Bone marrow (tissue), 2 donors: Measurements from ENCODE around the gene QPCTL.

Experiments
- DNase-seq, 2 donors: peaks; one replicate each; lab custom pipeline; 2025; lab: John Stamatoyannopoulos, UW

The QPCTL gene

DNA sequence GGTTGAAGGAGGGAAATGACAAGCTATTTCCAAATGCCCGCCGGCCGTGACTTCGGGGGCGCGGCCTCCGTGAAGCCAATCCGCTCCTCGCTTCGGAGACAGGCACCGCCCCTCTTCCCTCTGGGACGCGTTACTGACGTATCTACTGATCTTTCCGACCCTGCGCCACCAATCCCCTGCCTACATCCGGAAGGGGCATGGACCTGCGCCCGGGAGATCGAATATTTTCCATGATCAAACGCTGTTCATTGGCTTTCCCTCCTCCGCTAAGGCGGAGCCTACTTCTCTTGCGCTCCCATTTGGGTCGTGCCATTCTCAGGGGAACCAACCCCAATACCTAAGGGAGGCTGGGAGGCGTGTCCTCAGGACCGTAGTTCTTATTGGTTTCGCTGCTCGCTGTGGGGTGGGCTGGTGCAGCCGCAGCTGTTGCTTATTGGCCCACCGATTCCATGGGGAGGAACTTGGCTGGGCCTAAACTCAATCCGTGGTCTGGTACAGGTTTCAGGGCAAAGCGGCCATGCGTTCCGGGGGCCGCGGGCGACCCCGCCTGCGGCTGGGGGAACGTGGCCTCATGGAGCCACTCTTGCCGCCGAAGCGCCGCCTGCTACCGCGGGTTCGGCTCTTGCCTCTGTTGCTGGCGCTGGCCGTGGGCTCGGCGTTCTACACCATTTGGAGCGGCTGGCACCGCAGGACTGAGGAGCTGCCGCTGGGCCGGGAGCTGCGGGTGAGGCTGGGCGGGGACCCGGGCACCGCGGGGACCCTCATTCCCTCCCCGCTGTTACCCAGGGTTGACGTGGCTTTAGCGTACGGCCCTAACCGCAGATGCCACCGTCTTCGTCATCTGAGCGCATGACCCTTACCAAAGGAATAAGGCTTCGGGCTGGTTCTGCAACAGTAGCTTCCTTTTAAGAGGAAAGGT lies at the start of gene QPCTL:
QPCTL (plus strand) TSS at position 480 of the 919 bp plus-strand sequence; CDS start at position 518, 38 bp downstream.
- DNase-seq = peak; percentile 93 to 99

DNA sequence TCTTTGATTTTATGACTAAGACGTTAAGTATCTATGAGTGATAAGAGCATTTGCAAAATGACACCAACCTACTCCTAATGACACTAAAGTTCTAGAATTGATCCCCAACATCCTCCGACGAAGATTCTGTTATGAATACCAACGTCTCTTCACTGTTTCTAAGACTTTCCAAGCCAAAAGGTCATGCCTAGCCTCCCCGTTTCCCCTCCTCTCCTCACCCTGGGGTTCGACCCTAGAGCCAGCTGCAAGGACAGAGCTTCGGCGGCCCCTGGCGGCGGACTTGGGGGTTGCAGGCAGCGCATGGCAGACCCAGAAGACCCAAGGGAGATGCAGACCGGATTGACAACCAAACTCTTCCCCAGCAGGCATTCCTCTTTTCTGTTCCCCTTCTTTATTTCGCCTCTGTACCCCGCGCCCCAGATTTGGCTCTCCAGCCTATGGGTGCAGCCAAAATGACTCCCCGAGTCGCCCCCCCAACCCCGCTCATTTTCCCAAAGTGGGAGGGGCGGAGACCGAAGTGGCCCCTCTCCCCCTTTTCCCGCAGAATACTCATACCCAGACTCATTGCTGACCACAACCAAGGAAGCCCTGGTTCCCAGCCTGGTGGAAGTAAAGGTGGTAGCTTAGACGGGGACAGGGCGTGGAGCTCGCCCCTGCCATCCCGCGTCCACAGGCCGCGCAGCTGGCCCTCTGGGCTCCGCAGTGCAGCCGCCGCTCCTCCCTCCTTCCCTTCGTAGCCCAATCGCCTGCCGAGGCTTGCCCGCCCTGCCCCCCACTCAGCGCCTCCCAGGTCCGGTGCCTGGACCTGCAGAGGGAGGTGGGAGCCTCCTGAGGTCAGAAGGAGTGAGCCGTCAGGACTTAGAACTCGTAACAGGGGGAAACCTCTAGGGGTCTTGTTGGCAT lies 49.2 kb upstream of the QPCTL start:
- peak; percentile 68 to 82 for DNase-seq

DNA sequence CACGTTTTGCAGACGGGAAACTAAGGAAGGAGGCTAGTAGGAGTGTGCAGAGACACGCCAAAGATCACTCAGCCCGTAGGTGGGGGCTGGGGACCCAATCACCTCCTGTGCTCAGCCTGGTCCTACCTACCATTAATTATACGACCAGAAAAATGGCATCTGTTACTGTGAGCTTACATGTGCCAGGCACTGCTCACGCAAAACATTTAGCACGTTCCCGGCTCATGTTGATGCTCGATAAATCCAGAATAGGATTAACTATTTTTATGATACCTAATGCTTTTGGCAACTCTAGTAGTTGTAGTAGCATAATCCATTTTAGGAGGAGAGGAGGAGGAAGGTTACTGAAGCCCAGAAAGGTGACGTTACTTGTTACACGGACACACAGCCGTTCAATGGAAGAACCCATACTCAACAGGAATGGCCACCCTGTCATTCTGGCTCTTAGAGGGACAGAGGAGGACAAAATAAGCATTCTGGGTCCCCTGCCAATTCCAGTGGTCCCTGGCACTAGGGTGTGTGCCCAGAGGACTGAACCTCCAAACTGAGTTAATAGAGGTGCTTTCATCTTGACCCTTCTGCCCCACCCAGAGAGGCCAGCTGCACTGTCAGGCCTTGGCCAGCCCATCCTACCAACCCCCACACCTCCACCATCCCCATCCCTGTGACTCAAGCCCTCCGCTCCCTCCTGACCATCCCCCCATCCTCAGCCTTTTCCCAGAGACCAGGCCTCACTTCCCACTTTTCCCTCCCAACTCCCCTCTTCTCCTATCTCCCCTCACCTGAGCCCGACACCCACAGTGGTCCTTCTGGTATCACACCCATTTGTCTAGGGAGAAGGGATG lies 48.3 kb upstream of the QPCTL start:
- no peak for DNase-seq

DNA sequence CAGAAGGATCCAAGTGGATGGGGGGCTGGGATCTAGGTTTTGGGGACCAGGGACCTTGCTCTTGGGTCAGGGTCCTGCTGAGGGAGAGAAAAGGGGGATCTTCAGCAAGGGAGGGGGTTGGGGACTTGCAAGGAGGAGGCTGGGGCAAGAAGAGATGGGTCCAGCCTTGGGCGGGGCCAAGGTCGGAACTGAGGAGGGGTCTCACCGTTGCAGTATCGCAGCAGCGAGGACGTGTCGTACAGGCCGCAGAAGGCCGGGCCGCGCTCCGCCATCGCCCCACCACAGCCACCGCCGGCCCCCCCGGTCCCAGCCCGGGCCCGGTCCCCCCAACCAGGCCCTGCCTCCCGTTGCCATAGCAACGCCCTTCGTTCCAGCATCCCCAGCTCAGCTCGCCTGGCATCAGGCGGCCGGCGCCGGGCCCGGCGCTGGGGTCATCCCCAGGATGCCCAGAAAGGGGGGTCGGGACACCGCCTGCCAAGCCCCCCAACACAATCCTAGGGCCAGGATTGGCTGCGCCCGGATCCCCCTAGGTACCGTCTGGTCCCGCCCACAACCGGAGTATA lies 47.3 kb upstream of the QPCTL start:
- DNase-seq = no peak

DNA sequence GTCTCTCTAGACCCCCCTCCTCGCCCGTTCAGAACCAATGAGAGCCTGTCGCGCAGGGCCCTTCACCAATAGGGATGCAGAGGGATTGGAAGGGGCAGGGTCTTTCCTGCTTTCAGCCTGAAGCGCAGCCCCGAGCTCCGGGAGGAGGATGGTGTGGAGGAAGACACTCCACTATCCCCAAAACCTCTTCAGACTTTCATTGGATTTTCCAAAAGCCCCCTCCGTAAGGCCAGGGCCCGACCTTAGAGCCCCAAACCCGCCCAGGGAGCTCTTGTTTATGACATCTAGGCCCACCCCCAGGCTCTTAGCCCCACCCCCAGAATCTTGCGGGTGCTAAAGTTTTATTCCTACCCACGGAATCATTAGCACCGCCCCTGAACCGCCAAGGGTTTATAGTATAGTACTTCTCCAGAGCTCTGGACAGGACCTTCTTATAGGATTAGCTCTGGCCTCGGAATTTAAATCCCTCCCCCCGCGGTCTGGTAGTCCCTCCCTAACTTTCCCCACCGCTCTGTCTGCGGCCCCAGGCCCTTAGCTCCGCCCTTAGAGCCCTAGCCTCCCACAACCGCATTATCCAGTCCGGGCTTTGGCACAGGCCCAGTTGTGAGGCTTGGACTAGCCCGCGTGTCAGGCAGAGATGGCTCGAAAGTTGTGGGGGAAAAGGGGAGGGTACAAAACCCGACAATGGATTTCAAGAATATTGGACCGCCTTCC lies 46.7 kb upstream of the QPCTL start:
- DNase-seq = peak in 1 of 2 donors; percentile 43

DNA sequence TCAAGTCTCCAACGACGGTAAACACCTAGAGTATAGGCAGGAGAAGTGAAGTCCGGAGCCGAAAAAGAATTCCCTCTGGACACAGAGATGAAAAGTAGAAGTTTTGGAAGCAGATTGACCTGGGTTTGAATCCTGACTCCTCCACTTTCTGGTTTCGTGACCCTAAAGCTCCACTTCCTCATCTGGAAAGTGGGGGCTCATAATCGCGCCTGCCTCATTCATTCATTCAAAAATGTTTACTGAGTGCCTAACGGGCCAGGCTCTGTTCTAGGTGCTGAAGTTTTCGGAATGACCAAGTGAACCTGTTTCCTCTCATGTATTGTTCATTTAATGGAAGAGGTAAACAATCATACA lies 46.1 kb upstream of the QPCTL start:
- no peak for DNase-seq

DNA sequence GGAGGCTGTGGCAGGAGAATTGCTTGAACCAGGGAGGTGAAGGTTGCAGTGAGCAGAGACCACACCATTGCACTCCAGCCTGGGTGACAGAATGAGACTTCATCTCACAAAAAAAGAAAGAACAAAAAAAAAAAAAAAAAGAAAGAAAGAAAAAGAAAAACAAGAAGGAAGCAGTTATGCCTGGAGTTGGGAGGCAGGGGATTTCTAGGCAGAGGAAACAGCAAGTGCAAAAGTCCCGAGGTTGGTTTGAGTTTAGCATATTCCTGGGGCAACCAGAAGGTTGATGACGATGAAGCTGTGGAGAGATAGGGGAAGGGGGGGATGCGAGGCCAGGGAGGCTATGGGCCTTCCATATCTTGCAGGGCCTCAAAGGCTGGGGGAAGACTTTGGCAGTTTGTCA lies 41.7 kb upstream of the QPCTL start:
- DNase-seq = no peak

DNA sequence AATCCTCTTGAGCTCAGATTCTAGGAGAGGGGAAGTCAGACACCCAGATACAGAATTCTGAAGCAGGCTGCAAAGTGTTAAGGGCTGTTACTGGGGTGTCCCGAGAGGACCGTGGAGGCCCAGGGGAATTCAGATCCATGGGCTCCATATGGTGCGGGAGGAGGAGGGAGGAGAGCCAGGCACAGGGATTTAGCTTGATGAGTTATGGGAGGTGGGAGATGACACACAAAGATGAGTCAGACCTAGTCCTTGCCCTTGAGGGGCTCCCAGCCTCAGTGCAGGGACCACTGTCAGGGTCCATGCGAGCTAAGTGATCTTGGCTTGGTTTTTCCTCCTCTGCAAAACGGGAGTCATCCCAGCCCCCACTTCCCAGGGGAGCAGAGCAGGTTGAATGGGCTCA lies 38.8 kb upstream of the QPCTL start:
- no peak for DNase-seq

DNA sequence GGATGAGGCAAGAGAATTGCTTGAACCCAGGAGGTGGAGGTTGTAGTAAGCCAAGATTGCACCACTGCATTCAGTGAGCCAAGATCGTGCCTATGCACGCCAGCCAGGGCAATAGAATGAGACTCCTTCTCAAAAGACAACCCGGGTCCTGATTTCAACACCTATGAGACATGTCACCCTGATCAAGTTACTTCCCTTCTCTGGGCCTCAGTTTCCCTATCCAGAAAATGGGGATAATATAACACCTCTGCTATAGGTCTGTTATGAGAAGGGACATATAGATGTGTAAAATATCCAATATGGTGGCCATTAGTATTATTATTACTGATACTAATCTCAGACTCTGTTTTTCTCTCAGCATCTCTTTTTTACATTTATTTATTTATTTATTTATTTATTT lies 37.4 kb upstream of the QPCTL start:
- no peak for DNase-seq

DNA sequence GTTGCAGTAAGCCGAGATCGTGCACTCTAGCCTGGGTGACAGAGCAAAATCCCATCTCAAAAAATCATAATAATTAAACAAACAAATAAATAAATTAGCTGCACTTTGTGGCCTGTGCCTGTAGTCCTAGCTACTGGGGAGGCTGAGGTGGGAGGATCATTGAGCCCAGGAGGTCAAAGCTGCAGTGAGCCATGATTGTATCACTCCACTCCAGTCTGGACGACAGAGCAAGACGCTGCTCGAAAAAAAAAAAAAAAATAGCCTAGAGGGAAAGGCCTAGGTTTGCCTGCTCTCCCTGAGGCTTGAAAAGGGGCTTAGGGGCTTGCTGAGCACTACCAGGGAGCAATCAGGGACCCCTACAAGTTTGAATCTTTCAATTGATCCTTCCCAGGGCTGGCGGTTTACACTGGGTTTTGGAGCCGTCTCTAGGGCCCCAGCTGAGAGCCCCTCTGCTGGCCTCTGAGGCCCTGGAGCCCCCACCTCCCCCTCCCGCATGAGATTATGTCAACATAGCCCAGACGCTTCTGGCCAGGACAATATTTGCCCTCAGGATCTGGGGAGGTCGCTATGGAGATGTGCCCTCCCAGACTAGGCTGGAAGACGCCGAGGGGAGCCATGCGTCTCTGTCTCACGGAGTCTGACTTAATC lies 34.8 kb upstream of the QPCTL start:
- DNase-seq = no peak

DNA sequence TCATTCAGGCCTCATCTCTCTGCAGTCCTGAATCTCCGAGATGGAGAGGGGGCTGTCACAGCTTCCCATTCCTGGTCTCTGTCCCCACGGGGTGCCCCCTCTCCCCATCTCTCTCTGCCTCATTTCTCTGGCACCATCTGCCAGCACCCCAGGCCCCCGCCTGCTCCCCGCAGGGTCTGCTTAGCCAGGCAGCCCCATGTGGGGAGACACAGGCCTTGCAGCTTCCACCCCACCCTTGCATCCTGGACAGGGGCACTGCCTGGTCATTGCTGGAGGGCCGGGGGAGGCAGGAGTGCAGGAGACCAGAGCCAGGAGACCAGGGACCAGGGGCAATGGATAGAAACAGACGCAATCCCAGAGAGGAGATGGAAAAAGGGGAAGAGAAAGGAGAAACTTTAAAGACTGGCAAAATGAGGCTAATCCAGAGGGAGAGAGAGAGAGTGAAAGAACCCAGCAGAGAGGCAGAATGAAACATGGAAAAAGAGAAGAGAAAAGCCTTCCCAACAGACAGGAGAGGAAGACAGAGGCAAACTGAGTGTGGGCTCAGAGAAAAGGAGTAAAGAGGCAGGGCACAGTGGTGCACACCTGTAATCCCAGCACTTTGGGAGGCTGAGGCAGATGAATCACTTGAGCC lies 33.3 kb upstream of the QPCTL start:
- no peak for DNase-seq

DNA sequence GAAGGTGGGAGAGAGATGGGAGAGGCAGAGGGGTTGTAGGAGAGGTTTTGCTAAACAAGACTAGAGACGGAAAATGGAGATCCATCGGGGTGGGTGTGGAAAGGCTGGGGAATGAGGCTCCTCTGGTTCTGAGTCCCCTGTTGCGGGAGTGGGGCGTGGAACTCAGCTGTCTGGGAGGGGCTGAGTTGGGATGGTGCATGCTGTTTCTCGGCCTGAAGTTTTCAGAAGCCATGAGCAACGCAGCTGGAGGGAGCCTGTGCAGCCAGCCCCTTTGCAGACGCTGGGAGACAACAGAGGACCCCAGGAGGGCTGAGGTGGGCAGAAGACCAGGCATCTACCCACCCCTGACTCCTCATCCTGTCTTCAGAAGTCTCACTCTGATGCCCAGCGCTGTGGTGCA lies 31.8 kb upstream of the QPCTL start:
- DNase-seq = no peak

DNA sequence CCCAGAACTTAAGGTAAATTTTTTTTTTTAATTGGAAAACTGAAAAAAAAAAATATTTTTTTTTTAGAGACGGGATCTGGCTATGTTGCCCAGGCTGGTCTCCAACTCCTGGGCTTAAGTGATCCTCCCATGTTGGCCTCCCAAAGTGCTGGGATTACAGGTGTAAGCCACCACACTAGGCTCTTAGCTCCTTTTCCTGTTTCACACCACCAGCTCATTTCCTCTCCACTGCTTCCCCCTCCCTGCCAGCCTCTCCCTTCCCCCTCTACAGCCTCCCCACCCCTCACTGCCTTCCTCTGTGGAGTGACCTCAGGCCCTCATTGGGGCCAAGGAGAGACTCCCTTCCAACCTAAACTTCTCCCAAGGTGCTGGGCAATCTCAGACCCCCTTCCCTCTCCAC lies 28.7 kb upstream of the QPCTL start:
- DNase-seq = no peak

DNA sequence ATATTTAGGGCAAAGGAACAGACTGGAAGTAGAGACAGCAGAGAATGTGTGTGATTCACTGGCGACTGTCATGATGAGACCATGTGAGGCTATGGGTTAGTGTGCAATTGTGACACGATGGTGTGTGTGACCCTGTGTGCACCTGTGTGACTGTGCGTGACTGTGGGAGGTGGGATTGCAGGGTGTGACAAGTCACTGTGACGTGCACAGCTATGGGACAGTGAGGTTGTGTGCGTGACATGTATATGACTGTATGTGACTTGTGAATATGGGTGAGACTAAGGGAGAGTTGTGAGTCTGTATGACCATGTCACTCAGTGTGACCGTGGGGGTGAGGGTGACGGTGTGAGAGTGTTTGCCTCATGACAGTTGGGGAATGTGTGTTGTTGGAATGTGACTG lies 27.9 kb upstream of the QPCTL start:
- DNase-seq = no peak

DNA sequence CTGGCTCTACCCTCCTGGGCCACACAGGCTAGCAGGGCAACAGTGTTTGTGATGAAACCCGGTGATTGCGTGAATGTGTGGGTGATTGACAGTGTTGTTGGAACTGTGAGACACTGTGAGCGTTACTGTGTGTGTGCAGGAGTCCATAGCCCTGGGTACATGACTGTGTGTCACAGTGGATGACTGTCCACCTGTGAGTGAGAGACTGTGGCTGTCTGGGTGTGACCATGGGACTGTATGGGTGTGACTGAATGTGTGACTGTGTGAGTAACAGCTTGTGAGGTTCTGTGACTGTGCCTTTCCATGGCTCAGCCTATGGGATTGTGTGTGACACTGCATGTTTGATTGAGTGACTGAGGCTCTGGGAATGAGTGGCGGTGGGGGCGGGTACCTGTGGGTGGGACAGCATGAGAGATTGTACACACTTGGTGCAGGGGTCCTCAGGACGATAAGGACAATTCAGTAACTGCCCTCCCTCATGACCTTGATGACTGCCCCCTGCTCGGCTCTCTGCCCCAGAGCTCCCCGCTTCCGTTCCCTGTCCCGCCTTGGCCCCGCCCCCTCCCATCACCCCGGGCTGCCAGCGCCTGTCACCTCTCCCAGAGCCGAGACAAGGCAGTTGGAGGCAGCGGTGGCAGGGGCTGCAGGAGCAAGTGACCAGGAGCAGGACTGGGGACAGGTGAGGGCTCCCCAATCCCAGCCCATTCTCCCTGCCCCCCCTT lies 24.7 kb upstream of the QPCTL start, which contains the start of gene GIPR:
GIPR (plus strand) TSS at position 602 of the 722 bp plus-strand sequence. CDS start 1,300 bp downstream, outside the sequence.
- DNase-seq = peak in 1 of 2 donors; percentile 45

DNA sequence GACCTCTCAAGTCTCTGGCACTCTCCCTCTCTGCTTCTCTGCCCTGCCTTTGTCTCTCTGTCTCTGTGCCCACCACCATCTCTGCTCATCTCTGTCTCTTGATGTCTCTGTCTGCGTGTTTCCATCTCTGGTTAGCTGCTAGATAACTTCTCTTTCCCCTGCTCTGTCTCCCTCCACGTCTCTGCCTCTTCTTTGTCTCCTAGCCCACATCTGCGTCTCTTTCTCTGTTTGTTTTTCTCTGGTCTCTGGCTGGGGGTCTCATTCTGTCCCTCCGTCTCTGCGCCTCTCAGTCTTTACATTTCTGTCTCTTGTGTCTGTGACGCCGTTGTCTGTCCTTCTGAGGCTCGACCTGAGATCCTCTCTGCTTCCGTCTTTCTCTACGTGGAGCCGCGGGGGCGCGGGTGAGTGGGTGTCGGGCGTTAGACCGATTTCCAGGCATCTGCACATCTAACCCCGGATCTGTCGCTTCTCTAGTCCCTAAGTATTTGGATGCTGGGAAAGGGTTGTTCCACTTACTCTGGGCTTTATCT lies 24.1 kb upstream of the QPCTL start:
- no peak for DNase-seq

DNA sequence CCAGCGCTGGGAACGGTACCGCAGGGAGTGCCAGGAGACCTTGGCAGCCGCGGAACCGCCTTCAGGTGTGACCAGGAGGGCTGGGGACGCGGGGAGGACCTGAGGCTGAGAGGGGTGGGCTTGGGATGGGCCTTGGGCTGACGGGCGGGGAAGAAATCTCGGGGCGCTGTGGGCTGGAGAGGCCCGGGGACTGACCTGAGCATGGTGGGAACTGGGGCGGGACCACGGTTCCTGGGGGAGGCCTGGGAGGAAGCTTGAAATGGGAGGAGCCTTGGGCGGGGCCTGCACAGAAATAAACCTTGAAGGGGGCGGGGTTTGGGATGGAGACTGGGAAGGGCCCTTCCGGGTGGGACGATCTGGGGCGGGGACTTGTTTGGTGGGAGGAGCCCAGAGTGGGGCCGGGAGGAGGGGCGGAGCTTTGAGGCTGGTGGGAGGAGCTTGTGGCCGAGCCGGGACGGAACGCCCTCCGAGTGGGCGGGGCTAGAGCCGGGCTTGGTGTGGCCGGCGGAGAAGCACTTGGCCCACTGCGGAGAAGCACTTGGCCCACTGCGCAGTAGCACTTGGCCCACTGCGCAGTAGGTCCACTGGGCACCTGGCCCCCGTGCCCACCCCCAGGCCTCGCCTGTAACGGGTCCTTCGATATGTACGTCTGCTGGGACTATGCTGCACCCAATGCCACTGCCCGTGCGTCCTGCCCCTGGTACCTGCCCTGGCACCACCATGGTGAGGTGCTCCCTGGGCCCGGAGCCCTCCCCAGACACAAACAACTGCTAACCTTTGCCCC lies 21.6 kb upstream of the QPCTL start:
- DNase-seq = peak in 1 of 2 donors; percentile 63

DNA sequence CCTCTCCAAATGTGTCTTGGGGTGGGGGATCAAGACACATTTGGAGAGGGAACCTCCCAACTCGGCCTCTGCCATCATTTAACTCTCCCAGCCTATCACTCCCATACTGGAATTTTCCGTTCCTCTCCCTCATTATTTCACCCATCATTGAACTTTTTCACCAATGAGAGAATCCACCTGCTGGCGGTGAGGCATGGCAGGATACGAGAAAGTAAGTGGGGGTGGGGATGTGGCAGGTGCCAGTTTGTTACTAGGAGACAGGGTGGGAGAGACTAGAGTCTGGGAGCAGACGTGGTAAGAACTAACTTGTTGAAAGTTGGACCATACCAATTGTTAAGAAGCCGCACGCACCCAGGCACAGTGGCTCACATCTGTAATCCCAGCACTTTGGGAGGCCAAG lies 17.5 kb upstream of the QPCTL start:
- no peak for DNase-seq
